Activated CD8-positive, alpha-beta memory T cell treated with anti-CD3 and anti-CD28 coated beads for 4 hours (primary cell): ENCODE data around the gene ABCC11.

Experiments used
- DNase-seq, 2 donors: peaks; one replicate each; pipeline ENCODE4 v3.0.0-alpha.2; 2020; ENCODE audit warnings: low read depth in 2 of 2

Gene ABCC11

DNA sequence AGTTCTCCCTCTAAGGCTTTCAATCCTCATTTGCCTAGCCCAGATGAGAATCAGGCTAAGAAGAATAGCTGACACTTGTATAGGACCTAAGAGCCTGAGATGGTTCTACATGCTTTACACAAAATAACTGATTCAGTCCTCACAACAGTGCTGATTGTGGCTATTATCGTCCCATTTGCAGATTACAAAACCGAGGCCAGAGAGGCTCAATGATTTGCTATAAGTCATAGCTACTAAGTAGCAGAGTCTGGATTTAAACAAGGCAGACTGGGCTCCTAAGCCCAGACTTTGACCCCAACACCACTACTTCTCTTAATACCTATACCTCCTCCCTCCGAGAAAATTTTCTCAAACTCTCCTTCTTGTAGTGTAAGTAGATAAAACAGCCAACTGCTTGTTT, 114.6 kb downstream of the ABCC11 start:
- no peak for DNase-seq

DNA sequence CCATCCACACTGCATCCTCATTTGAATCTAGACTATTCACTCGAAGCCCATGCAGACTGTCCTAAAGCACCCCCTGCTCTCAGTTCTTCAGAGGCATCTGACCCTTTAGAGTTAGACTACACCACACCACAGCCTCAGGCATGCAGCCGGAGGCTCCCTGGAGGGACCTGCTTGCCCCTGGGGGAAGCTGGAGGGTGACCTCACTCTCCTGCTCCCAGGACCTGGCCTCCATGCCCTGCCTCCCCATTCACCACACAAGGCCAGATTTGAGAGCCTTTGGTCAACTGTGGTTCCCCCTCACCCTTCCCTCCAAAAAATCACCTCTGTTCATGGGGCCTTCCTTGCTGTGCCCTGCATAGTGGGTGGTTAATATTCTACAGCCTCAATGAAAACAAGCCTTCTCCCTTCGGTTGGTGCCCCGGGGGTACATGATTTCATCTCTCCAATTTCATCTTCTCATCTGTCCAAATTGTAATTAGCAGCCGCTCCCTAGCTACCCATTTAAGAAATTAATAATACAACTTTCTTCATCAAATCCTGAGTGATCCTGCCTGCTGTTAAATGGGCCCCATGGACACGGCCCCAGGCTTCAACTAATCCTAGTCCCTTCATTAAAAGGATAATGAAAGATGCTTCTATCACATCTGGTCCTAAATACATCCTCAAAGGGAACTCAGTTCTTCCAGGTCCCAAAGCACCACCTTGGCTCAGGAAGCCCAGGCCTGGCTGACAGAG, 116.0 kb downstream of the ABCC11 start:
- no peak for DNase-seq

DNA sequence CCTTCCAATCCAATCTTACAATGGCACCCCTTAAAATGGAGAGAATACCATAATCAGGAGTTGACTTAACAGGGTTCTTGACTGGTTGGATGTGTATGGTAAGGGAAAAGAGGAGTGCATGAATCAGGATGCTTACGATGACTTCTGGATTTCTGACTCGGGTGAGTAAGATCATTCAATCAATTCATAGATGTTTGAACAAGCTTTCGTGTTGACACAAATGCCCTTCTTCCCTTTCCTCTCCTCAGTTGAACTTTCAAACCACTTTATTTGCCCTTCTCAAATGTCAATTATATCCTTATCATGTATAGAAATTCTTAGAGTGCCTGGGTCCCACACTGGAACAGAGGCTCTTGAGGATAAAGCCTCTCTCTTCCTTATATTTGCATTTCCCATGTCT, 117.4 kb downstream of the ABCC11 start:
- DNase-seq = no peak

DNA sequence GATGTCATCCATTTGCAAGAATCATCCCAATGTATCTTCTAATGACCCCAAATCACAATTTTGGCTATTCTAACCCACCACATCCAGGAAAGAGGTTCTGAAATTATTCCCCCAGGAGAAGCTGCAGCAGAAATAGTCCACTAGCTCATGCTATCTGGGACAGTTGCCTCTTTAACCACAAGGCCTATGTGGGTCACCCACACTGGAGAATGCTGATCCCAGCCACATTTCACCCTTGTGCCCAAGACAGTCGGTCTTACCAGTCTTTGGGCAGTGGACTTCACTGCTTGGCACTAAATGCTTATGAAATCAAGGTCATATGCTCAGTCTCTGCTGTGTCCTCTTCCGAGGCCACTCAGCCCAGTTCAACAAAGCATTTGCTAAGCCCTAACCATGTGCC, 118.6 kb downstream of the ABCC11 start:
- DNase-seq = no peak

DNA sequence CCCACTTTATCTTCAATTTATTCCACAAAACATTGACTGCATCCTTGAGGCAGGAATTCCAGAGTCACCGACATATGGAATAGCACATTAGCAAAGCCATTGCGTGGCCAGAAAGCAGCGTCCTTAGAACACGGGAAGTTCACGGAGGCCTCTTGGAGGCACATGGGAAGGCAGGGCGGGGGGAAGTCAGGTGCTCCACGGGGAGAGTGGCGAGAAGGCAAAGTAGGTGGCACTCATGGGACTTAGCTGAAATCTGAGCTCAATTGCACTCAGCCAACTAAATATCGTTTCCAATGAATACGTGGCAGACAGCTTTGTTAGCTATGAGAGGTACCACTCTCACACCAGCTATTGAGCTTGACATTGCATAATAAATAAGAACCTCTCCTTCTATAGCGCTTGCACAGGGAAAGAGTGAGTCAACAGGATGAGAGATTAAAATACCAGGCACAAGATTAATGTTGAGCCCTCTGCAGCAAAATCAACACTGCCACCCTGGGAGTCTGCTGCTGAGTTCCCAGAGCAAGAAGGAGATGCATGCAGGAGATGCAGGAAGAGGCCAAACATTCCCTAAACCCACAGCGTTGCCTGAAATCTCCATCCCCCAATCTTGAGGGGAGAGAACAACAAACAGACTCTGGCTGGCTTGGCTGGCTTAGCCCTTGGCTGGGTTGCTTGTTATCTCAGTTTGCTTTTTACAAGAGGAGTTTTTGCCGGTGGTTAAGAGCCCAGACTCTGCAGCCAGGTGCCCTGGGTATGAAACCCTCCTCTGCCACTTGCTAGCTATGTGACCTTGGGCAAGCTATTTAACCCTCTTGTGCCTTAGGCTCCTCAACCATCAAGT, 120.3 kb downstream of the ABCC11 start:
- DNase-seq = no peak

DNA sequence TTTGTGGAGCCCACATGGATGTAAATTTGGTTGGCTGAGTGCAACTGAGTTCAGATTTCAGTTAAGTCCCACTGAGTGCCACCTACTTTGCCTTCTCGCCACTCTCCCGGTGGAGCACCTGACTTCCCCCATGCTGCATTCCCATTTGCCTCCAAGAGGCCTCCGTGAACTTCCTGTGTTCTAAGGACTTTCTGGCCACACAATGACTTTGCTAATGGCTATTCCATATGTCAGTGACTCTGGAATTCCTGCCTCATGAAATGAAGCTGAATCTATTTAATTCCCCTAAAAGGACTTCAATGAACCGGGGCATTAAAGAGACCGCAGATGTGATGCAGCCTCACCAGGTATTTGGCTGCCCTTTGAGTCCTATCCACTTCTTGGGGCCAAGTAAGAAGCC, 121.5 kb downstream of the ABCC11 start:
- DNase-seq = no peak

DNA sequence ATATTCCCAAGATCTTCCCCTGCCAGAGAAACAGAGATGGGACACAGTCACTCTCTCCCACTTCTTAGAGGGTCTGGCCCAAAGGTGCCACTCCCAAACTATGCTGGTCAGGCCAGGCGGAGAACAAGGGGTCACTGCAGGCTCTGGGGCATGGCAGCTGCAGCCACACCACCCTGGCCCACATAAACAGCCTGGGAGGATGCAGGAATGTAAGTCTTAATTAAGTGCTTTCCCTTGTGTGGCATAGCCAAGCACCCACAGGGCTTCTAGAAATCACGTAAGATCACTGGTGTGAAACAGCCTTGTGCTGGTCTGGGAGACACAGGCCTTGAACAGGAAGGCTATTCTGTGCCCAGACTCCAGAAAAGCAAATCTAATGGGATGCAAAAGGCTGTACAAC, 123.1 kb downstream of the ABCC11 start:
- DNase-seq = no peak

DNA sequence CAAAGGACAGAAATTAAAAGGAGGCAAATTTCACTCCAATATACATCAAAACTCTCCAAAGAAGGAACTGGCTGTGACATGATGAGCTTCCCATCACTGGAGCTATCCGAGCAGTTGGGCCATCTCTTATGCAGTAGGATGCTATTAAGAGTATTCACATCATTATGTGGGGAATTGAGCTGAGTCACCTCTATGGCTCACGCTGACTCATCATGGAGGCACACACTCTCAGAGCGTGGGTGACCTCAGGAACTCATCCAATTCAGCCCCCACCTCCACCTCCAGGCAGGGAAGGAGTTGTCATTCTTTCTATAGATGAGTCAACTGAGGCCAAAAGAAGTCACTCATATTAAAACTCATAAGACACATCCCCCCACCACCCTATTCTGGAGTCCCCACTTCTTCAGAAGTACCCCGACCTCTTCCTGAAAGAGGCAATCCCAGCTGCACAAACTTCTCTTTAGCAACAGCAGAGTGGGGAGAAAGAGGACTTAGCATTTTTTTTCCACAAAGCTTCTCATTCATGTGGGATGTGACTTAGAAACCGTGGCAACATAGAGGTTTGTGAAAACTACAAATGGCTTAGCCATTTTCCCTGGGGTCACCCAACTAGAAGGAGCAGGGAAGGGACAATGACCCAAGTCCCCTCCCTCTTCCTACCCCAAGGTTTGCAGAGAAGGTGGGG, 124.1 kb downstream of the ABCC11 start:
- DNase-seq = no peak

DNA sequence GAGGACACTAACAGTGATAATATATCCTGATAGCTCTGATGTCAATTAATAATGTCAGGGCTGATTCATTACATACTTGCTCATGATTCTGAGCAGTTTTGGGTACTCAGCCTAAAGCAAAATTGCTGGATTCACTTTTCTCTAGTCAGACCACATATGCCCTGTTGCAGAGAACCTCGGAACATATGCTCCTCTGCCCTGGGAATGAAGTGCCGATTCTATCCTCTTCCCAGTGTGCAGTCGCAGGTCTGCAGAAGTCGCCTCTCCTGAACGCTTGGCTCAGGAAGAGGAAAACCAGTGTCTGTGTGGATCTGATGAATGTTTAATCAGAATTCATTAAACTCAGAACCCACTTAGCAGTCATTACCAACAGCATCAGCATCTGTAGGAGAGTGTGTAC, 126.1 kb downstream of the ABCC11 start:
- no peak for DNase-seq

DNA sequence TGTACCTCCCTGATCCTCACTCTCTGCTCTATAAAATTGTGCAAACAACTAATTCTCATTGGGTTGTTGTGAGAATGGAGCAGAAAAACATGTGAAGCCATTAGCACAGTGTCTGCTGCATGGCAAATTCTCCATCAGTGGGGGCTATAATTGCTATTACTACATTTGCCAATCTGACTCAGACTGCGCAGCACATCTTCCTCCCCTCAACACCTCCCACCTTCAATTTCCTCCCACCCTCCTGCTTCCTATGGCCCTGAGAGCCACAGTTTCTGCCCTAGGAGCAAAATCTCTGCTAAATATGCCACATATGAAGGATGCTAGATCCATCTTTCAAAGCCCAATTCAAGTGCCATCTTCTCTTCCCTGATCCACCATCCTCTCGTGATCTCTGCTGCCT, 128.5 kb downstream of the ABCC11 start:
- DNase-seq = no peak

DNA sequence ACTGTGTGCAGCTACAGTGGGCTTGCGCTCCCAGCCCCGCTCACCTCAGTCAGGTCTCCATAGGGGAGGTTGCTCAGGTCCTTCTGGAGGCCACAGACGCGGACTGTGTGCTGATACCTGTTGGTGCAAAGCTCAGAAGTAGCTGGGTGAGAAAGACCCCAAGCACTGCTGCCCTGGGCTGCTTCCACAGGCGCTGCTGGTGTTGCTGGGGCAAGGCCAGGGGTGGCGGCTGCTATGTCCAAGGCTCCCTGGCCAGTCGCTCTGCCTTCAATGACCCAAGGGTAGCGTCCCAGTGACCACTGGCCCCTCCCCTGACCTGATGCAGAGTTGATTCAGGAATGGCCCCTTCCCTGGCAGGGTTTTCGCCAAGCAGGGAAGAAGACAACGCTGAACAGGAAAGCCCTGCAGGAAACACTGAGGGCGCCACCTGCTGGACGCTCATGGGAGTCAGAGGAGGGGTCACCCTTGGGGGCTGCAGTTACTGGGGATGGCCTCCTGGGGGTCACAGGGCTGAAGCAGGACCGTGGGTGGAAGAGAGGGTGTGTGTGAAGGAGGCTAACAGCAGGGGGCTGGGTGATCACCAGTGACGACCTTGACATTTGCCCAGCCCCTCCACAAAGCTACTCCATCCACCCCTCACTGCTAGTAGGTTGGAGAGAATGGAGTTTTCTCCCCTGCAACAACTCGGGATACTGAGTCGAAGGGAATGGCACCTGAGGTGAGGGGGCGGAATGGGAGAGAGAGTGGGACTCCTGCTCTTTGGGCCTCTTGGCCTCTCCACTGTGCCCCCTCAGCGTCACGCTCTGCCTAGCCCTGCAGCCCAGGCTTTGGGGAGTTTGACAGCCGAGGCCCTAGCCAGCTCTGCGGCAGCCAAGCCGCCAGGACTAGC, 129.9 kb downstream of the ABCC11 start:
- peak; percentile 5 to 10 for DNase-seq
